ENCODE data around the gene CLVS2.

The CLVS2 gene

GRCh38 chr6:123027408-123027807, 31.4 kb downstream of the CLVS2 start:
- no peak for DNase-seq (ENCODE audit: low spot score)

GRCh38 chr6:123028263-123028662, 32.2 kb downstream of the CLVS2 start:
- no peak for DNase-seq (ENCODE audit: low spot score)

- no peak for DNase-seq (ENCODE audit: low spot score)
Measured at GRCh38 chr6:123030282-123030681, 34.2 kb downstream of the CLVS2 start.

- DNase-seq (ENCODE audit: low spot score) = no peak
Measured at GRCh38 chr6:123036648-123037047, 40.6 kb downstream of the CLVS2 start.

GRCh38 chr6:123039431-123039830, 43.4 kb downstream of the CLVS2 start:
- no peak for DNase-seq (ENCODE audit: low spot score)

GRCh38 chr6:123042401-123042800, 46.4 kb downstream of the CLVS2 start:
- no peak for DNase-seq (ENCODE audit: low spot score)

- no peak for DNase-seq (ENCODE audit: low spot score)
Measured at GRCh38 chr6:123044341-123044860, 48.4 kb downstream of the CLVS2 start.

GRCh38 chr6:123053602-123054225, 57.7 kb downstream of the CLVS2 start:
- no peak for DNase-seq (ENCODE audit: low spot score)

- no peak for DNase-seq (ENCODE audit: low spot score)
Measured at GRCh38 chr6:123055256-123055655, 59.2 kb downstream of the CLVS2 start.

- DNase-seq (ENCODE audit: low spot score) = no peak
Measured at GRCh38 chr6:123062670-123063069, 66.6 kb downstream of the CLVS2 start.

- no peak for DNase-seq (ENCODE audit: low spot score)
Measured at GRCh38 chr6:123064038-123064437, 68.0 kb downstream of the CLVS2 start.

- no peak for DNase-seq (ENCODE audit: low spot score)
Measured at GRCh38 chr6:123074616-123075015, 78.6 kb downstream of the CLVS2 start.

GRCh38 chr6:123085403-123085802, 89.4 kb downstream of the CLVS2 start:
- DNase-seq (ENCODE audit: low spot score) = no peak

- DNase-seq (ENCODE audit: low spot score) = no peak
Measured at GRCh38 chr6:123089226-123089625, 93.2 kb downstream of the CLVS2 start.

GRCh38 chr6:123091091-123091895, 95.3 kb downstream of the CLVS2 start:
- peak; percentile 1 for DNase-seq (ENCODE audit: low spot score)

- no peak for DNase-seq (ENCODE audit: low spot score)
Measured at GRCh38 chr6:123091896-123092271, 95.8 kb downstream of the CLVS2 start.

GRCh38 chr6:123094795-123095194, 98.8 kb downstream of the CLVS2 start:
- DNase-seq (ENCODE audit: low spot score) = no peak

- DNase-seq (ENCODE audit: low spot score) = no peak
Measured at GRCh38 chr6:123105561-123105960, 109.5 kb downstream of the CLVS2 start.

GRCh38 chr6:123116370-123116769, 120.3 kb downstream of the CLVS2 start:
- no peak for DNase-seq (ENCODE audit: low spot score)

GRCh38 chr6:123117145-123117908, 121.3 kb downstream of the CLVS2 start:
- no peak for DNase-seq (ENCODE audit: low spot score)

GRCh38 chr6:123118811-123119210, 122.8 kb downstream of the CLVS2 start:
- DNase-seq (ENCODE audit: low spot score) = no peak

Data from LoVo (cell line).